HepG2 (cell line): ENCODE measurements around the gene OLFM1. TPM values are rescaled to one million over a fixed set of nuclear protein-coding genes. Genes with fewer than 3 reads are reported as not detected.

Experiments used
- ATAC-seq: fragments of 200-7000 bp; cut with Tn5 transposase; 3 replicates; pipeline ENCODE4 v1.9.1; 2020; ENCODE audit warnings: mild to moderate bottlenecking, moderate library complexity
- BruUV-seq: library from RNA; stranded (reverse); fragments of 400-500 nt; replicated peaks from 2 replicates; lab custom pipeline; 2021; lab: Mats Ljungman, UMichigan
- CTCF ChIA-PET: fragments of 300-600 bp; formaldehyde crosslinking; extraction: SDS; loops from one replicate; lab custom pipeline; 2021; ENCODE audit warnings: low total read pairs, inconsistent platforms, low intra/inter-chr PET ratio; lab: Yijun Ruan, JAX
- POLR2A ChIA-PET: fragments of 350-600 bp; sonication (Branson Sonifier 250); formaldehyde crosslinking; loops from one replicate; lab custom pipeline; 2020; ENCODE audit warnings: antibody characterized with exemption, inconsistent platforms; lab: Yijun Ruan, JAX
- DNase-seq: peaks from one replicate; pipeline ENCODE4 v3.0.0-alpha.2; 2015; ENCODE audit warnings: low spot score
- FAIRE-seq: peaks from 3 replicates; lab custom pipeline; 2011; peaks lifted over from hg19 to GRCh38; lab: Jason Lieb, UNC
- H2AFZ ChIP-seq: one replicate; pipeline ENCODE4 v1.6.1; 2011; ENCODE audit warnings: low read length, inconsistent platforms
- H3K27ac ChIP-seq: fragments of 300-600 bp; 3 replicates; pipeline ENCODE4 v1.8.0; 2011; ENCODE audit warnings: mixed run types, mild to moderate bottlenecking, mixed read lengths, low read length, inconsistent platforms; ENCODE audit not compliant: insufficient read depth; ENCODE audit errors: extremely low read length
- H3K27me3 ChIP-seq, 2 experiments: fragments of 200-600 bp in 1 of 2; 2 replicates in 1 of 2; 3 replicates in 1 of 2; pipeline versions ENCODE4 v1.6.0 to v1.8.0; 2011; ENCODE audit warnings: low read length in 2 of 2, mild to moderate bottlenecking in 2 of 2, moderate library complexity in 2 of 2, inconsistent platforms in 1 of 2; ENCODE audit not compliant: insufficient read depth in 2 of 2, control insufficient read depth in 1 of 2
- H3K36me3 ChIP-seq, 2 experiments: fragments of 200-600 bp in 1 of 2; replicated peaks in 1 of 2; 2 replicates in 1 of 2; 3 replicates in 1 of 2; pipeline versions ENCODE4 v1.5.1 to v1.8.0; 2011; ENCODE audit warnings: low read length in 2 of 2, inconsistent platforms in 1 of 2; ENCODE audit not compliant: insufficient read depth in 2 of 2, control insufficient read depth in 1 of 2
- H3K4me1 ChIP-seq: 2 replicates; pipeline ENCODE4 v1.5.1; 2012; ENCODE audit warnings: low read length, inconsistent platforms; ENCODE audit not compliant: insufficient read depth
- H3K4me2 ChIP-seq: 2 replicates; pipeline ENCODE4 v1.6.0; 2011; ENCODE audit warnings: low read depth, low read length, inconsistent platforms
- H3K4me3 ChIP-seq, 3 experiments: fragments of 200-600 bp in 1 of 3; sonication (generic), shearing (Covaris generic) in 1 of 3; replicated peaks in 1 of 3; 2 replicates each; pipeline ENCODE4 v1.5.1; 2011 to 2016; ENCODE audit warnings: low read length in 3 of 3, inconsistent platforms in 2 of 3, low read depth in 2 of 3, mild to moderate bottlenecking in 2 of 3, control low read depth in 1 of 3, mixed read lengths in 1 of 3; ENCODE audit not compliant: insufficient read depth in 1 of 3
- H3K79me2 ChIP-seq: one replicate; pipeline ENCODE4 v1.6.1; 2011; ENCODE audit warnings: low read length, inconsistent platforms; ENCODE audit not compliant: insufficient read depth
- H3K9ac ChIP-seq: 2 replicates; pipeline ENCODE4 v1.6.0; 2011; ENCODE audit warnings: mild to moderate bottlenecking, low read depth, low read length, inconsistent platforms; ENCODE audit not compliant: insufficient read depth
- H3K9me3 ChIP-seq: 2 replicates; pipeline ENCODE4 v1.5.1; 2012; ENCODE audit warnings: mild to moderate bottlenecking, low read length
- H4K20me1 ChIP-seq: 2 replicates; pipeline ENCODE4 v1.6.0; 2011; ENCODE audit warnings: inconsistent platforms, mild to moderate bottlenecking, low read length, moderate library complexity; ENCODE audit not compliant: insufficient read depth
- BORCS8-MEF2B ChIP-seq: sonication (generic); formaldehyde crosslinking; IDR thresholded peaks from 2 replicates; pipeline ENCODE4 v1.8.0; 2022; ENCODE audit warnings: mild to moderate bottlenecking, missing genetic modification reagents
- GABPB1 ChIP-seq: IDR thresholded peaks from 2 replicates; pipeline ENCODE4 v1.6.1; 2016; ENCODE audit warnings: mild to moderate bottlenecking, missing genetic modification reagents, moderate library complexity, missing compliant biosample characterization
- KAT7 ChIP-seq: IDR thresholded peaks from 2 replicates; pipeline ENCODE4 v1.6.1; 2018; ENCODE audit warnings: borderline replicate concordance, missing compliant biosample characterization
- MIER2 ChIP-seq: IDR thresholded peaks from 2 replicates; pipeline ENCODE4 v1.6.1; 2016; ENCODE audit warnings: missing biosample characterization, missing genetic modification reagents
- RXRB ChIP-seq: IDR thresholded peaks from 2 replicates; pipeline ENCODE4 v1.6.1; 2016; ENCODE audit warnings: borderline replicate concordance, missing genetic modification reagents, missing compliant biosample characterization
- WGBS: methylation state at CpG from one replicate; pipeline ENCODE4 v1.1.6; 2017; ENCODE audit warnings: low lambda C conversion rate; 5-methylcytosine and 5-hydroxymethylcytosine counted together
- in situ Hi-C: cut with HindIII; loops from 2 replicates; pipeline ENCODE4 v1.10.0; 2017; ENCODE audit warnings: low pct_unique_long_range_greater_than_20kb; ENCODE audit not compliant: extremely low pct_ligation_motif_present
- intact Hi-C: fragments of 100-400 bp; cut with micrococcal nuclease; formaldehyde crosslinking; loops from one replicate; pipeline ENCODE4 v1.10.0; 2022; ENCODE audit not compliant: unreplicated experiment
- polyA plus RNA-seq, 8 experiments: library from polyadenylated mRNA; depleted of rRNA in 3 of 8; stranded (reverse) in 7 of 8; unstranded in 1 of 8; fragments of >200 nt; fragmentation: Illumina TruSeq in 4 of 8; extraction: Trizol in 4 of 8; gene quantifications; 2 replicates each; pipeline versions ENCODE4 v1.2.1 to v1.2.3, GENCODE V29; 2011 to 2016; ENCODE audit warnings: low read depth in 4 of 8, missing spikeins in 1 of 8, mixed read lengths in 1 of 8; ENCODE audit not compliant: insufficient read depth in 1 of 8
- total RNA-seq, 5 experiments: library from RNA; depleted of rRNA; stranded (reverse); fragments of >200 nt; fragmentation: Illumina TruSeq; extraction: Trizol; gene quantifications; 2 replicates each; pipeline ENCODE4 v1.2.3, GENCODE V29; 2016; ENCODE audit warnings: low read depth in 1 of 5
- TF ChIP-seq, protein P1 (sequence below): sonication (generic); formaldehyde crosslinking; IDR thresholded peaks from 2 replicates; pipeline ENCODE4 v1.9.0; 2021; ENCODE audit warnings: missing genetic modification reagents, borderline replicate concordance
- TF ChIP-seq, protein P2 (sequence below): sonication (generic); formaldehyde crosslinking; IDR thresholded peaks from 2 replicates; pipeline ENCODE4 v1.4.0; 2020; ENCODE audit warnings: missing genetic modification reagents, mild to moderate bottlenecking, borderline replicate concordance

OLFM1 gene
- total and polyA plus RNA-seq, 2 of the 13 experiments (the other 11 are each of a cell fraction or from before 2014, with no cell fraction given) = not detected

- TF ChIP-seq BORCS8-MEF2B (CRISPR knock-in tag) (no peak), GABPB1 (CRISPR knock-in tag) (no peak), KAT7 (CRISPR knock-in tag) (no peak)
- TF ChIP-seq, protein P1, sequence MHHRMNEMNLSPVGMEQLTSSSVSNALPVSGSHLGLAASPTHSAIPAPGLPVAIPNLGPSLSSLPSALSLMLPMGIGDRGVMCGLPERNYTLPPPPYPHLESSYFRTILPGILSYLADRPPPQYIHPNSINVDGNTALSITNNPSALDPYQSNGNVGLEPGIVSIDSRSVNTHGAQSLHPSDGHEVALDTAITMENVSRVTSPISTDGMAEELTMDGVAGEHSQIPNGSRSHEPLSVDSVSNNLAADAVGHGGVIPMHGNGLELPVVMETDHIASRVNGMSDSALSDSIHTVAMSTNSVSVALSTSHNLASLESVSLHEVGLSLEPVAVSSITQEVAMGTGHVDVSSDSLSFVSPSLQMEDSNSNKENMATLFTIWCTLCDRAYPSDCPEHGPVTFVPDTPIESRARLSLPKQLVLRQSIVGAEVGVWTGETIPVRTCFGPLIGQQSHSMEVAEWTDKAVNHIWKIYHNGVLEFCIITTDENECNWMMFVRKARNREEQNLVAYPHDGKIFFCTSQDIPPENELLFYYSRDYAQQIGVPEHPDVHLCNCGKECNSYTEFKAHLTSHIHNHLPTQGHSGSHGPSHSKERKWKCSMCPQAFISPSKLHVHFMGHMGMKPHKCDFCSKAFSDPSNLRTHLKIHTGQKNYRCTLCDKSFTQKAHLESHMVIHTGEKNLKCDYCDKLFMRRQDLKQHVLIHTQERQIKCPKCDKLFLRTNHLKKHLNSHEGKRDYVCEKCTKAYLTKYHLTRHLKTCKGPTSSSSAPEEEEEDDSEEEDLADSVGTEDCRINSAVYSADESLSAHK (CRISPR knock-in tag) = no peak
Observed at GRCh38 chr9:135055181-135055580, 32.3 kb upstream of the OLFM1 start (continued).

DNA sequence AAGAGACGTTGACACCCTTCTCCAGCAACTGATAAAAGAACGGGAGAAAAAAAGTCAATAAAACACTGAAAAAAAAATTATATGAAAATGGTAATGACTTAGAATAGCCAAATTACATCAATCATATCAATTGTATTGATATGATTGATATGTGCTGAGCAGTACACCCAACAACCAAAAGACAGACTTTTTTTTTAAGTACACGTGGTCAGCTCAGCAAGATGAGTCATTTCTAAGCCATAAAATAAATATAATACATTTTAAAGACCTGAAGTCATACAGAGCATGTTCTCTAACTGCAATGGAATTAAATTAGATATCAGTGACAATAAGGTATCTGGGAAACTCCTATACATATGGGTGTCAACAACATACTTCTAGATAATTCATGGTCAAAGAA lies 30.9 kb upstream of the OLFM1 start:
- no peaks in the 10 kb centered on the region for H3K79me2 ChIP-seq
- no peak overlapping the region for H2AFZ ChIP-seq
- H3K27me3 ChIP-seq = peaks cover 0 to 8% of the 10 kb centered on the region in 2 experiments; a peak in 1 of 5 replicates
- 7% methylated on average over 3 of the region's 3 CpGs for WGBS
- H3K4me2 ChIP-seq = no peak overlapping the region
- H3K9ac ChIP-seq = no peak overlapping the region
- ChIA-PET CTCF (no interaction called here), POLR2A (no interaction called here)
- in situ Hi-C loops (no loop called here), intact Hi-C loops (no loop called here)
- no peak overlapping the region for H3K4me3 ChIP-seq
- no peaks in the 10 kb centered on the region for H4K20me1 ChIP-seq
- H3K4me1 ChIP-seq = no peaks in the 10 kb centered on the region
- H3K36me3 ChIP-seq = no peaks in the 10 kb centered on the region
- DNase-seq (no peak), ATAC-seq (no peak)
- no peak overlapping the region for H3K27ac ChIP-seq
- BruUV-seq = no TSS peak
- TF ChIP-seq, protein P2, sequence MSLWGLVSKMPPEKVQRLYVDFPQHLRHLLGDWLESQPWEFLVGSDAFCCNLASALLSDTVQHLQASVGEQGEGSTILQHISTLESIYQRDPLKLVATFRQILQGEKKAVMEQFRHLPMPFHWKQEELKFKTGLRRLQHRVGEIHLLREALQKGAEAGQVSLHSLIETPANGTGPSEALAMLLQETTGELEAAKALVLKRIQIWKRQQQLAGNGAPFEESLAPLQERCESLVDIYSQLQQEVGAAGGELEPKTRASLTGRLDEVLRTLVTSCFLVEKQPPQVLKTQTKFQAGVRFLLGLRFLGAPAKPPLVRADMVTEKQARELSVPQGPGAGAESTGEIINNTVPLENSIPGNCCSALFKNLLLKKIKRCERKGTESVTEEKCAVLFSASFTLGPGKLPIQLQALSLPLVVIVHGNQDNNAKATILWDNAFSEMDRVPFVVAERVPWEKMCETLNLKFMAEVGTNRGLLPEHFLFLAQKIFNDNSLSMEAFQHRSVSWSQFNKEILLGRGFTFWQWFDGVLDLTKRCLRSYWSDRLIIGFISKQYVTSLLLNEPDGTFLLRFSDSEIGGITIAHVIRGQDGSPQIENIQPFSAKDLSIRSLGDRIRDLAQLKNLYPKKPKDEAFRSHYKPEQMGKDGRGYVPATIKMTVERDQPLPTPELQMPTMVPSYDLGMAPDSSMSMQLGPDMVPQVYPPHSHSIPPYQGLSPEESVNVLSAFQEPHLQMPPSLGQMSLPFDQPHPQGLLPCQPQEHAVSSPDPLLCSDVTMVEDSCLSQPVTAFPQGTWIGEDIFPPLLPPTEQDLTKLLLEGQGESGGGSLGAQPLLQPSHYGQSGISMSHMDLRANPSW (CRISPR knock-in tag) = no peak
- TF ChIP-seq RXRB (CRISPR knock-in tag) (no peak), MIER2 (CRISPR knock-in tag) (no peak)
- TF ChIP-seq, all 625 proteins: peak for 0
- FAIRE-seq = no peak
- no peaks in the 10 kb centered on the region for H3K9me3 ChIP-seq
